H1 (cell line): ENCODE results near the gene AMER2. TPM values are rescaled to one million over a fixed set of nuclear protein-coding genes. Genes with fewer than 3 reads are reported as not detected.

Source experiments
- CTCF ChIA-PET: fragments of 300-600 bp; sonication (Branson Sonifier 250); formaldehyde crosslinking; loops from one replicate; lab custom pipeline; 2021; ENCODE audit not compliant: partially characterized antibody; lab: Charles Lee
- POLR2A ChIA-PET: fragments of 300-600 bp; sonication (Branson Sonifier 250); formaldehyde crosslinking; loops from one replicate; lab custom pipeline; 2021; ENCODE audit warnings: inconsistent platforms; ENCODE audit not compliant: partially characterized antibody; lab: Charles Lee
- DNase-seq, 2 experiments: peaks; one replicate each; pipeline versions ENCODE4 v3.0.0 to v3.0.0-alpha.2; 2010 to 2022; ENCODE audit warnings: low spot score in 2 of 2, low read depth in 1 of 2, mixed read lengths in 1 of 2
- FAIRE-seq: peaks from 2 replicates; lab custom pipeline; 2011; peaks lifted over from hg19 to GRCh38; lab: Jason Lieb, UNC
- H2AFZ ChIP-seq: 2 replicates; pipeline ENCODE4 v1.8.1; 2012; ENCODE audit warnings: low read length, inconsistent platforms
- H2AK5ac ChIP-seq: 2 replicates; pipeline ENCODE4 v1.6.1; 2013; ENCODE audit warnings: low read depth, low read length
- H2BK120ac ChIP-seq: replicated peaks from 2 replicates; pipeline ENCODE3; 2013; ENCODE audit warnings: low read depth, low read length, inconsistent platforms
- H2BK12ac ChIP-seq: 2 replicates; pipeline ENCODE4 v1.6.1; 2013; ENCODE audit warnings: low read depth, low read length
- H2BK15ac ChIP-seq: 2 replicates; pipeline ENCODE4 v1.6.1; 2013; ENCODE audit warnings: low read length
- H2BK20ac ChIP-seq: 2 replicates; pipeline ENCODE4 v1.6.1; 2013; ENCODE audit warnings: low read length
- H2BK5ac ChIP-seq: 2 replicates; pipeline ENCODE4 v1.6.1; 2013; ENCODE audit warnings: low read depth, low read length
- H3K14ac ChIP-seq: 2 replicates; pipeline ENCODE4 v1.6.1; 2013; ENCODE audit warnings: inconsistent platforms; ENCODE audit not compliant: insufficient read length
- H3K18ac ChIP-seq: 2 replicates; pipeline ENCODE4 v1.6.1; 2013; ENCODE audit warnings: low read length; ENCODE audit errors: extremely low read depth
- H3K23ac ChIP-seq: 2 replicates; pipeline ENCODE4 v1.6.1; 2013; ENCODE audit warnings: inconsistent platforms; ENCODE audit not compliant: insufficient read length
- H3K23me2 ChIP-seq: 2 replicates; pipeline ENCODE4 v1.6.1; 2013; ENCODE audit warnings: low read depth, low read length
- H3K27ac ChIP-seq: 2 replicates; pipeline ENCODE4 v1.6.1; 2011; ENCODE audit warnings: low read depth, low read length, inconsistent platforms
- H3K27me3 ChIP-seq, 4 experiments: replicated peaks in 1 of 4; 1 replicate in 1 of 4; 2 replicates in 3 of 4; pipeline versions ENCODE4 v1.6.1 to v1.8.1; 2011 to 2013; ENCODE audit warnings: low read length in 3 of 4, mild to moderate bottlenecking in 3 of 4, inconsistent platforms in 2 of 4, mixed read lengths in 2 of 4, moderate library complexity in 1 of 4; ENCODE audit not compliant: control insufficient read depth in 3 of 4, insufficient read depth in 3 of 4; ENCODE audit errors: extremely low read depth in 1 of 4
- H3K36me3 ChIP-seq, 4 experiments: 2 replicates each; pipeline versions ENCODE4 v1.6.1 to v1.8.1; 2011 to 2013; ENCODE audit warnings: mild to moderate bottlenecking in 4 of 4, low read length in 3 of 4, moderate library complexity in 2 of 4, control low read depth in 1 of 4, inconsistent platforms in 1 of 4; ENCODE audit not compliant: insufficient read depth in 4 of 4, control insufficient read depth in 2 of 4
- H3K4ac ChIP-seq: replicated peaks from 2 replicates; pipeline ENCODE3; 2013; ENCODE audit warnings: low read length, low read depth, mixed read lengths, inconsistent platforms; ENCODE audit not compliant: insufficient read length
- H3K4me1 ChIP-seq, 4 experiments: replicated peaks in 1 of 4; 1 replicate in 1 of 4; 2 replicates in 3 of 4; pipeline versions ENCODE4 v1.6.1 to v1.8.1; 2011 to 2013; ENCODE audit warnings: low read length in 3 of 4, inconsistent platforms in 2 of 4, mixed read lengths in 1 of 4; ENCODE audit not compliant: insufficient read depth in 4 of 4, control insufficient read depth in 3 of 4
- H3K4me2 ChIP-seq, 2 experiments: 2 replicates each; pipeline versions ENCODE4 v1.6.1 to v1.8.1; 2011 to 2013; ENCODE audit warnings: low read depth in 2 of 2, low read length in 2 of 2, control low read depth in 1 of 2, inconsistent platforms in 1 of 2, mild to moderate bottlenecking in 1 of 2; ENCODE audit not compliant: insufficient read depth in 1 of 2
- H3K4me3 ChIP-seq, 4 experiments: fragments of 200-600, 300-600 bp in 1 of 4; sonication (generic), shearing (Covaris generic), sonication (Bioruptor Twin) in 1 of 4; 2 replicates each; pipeline versions ENCODE4 v1.5.1 to v1.8.1; 2011 to 2016; ENCODE audit warnings: low read length in 4 of 4, low read depth in 3 of 4, control low read depth in 2 of 4, inconsistent platforms in 2 of 4, mild to moderate bottlenecking in 2 of 4, mixed read lengths in 1 of 4, moderate library complexity in 1 of 4; ENCODE audit not compliant: insufficient read depth in 2 of 4; ENCODE audit errors: extremely low read depth in 1 of 4
- H3K56ac ChIP-seq: replicated peaks from 2 replicates; pipeline ENCODE3; 2013; ENCODE audit warnings: low read depth, mild to moderate bottlenecking, mixed read lengths, low read length, inconsistent platforms; ENCODE audit not compliant: insufficient read length
- H3K79me1 ChIP-seq: 2 replicates; pipeline ENCODE4 v1.6.1; 2013; ENCODE audit warnings: low read depth, low read length, control low read depth
- H3K79me2 ChIP-seq, 2 experiments: 2 replicates each; pipeline versions ENCODE4 v1.6.1 to v1.8.1; 2012 to 2013; ENCODE audit warnings: low read length in 2 of 2, mild to moderate bottlenecking in 2 of 2, inconsistent platforms in 1 of 2; ENCODE audit not compliant: insufficient read depth in 2 of 2, control insufficient read depth in 1 of 2
- H3K9ac ChIP-seq, 4 experiments: replicated peaks in 1 of 4; 1 replicate in 1 of 4; 2 replicates in 3 of 4; pipeline versions ENCODE4 v1.6.1 to v1.8.1; 2011 to 2013; ENCODE audit warnings: low read depth in 3 of 4, low read length in 3 of 4, control low read depth in 2 of 4, mild to moderate bottlenecking in 2 of 4, moderate library complexity in 2 of 4, inconsistent platforms in 1 of 4; ENCODE audit errors: extremely low read depth in 1 of 4
- H3K9me3 ChIP-seq, 2 experiments: 2 replicates each; pipeline versions ENCODE4 v1.6.1 to v1.8.1; 2012 to 2013; ENCODE audit warnings: mild to moderate bottlenecking in 2 of 2, moderate library complexity in 2 of 2, control low read depth in 1 of 2, inconsistent platforms in 1 of 2, low read depth in 1 of 2, low read length in 1 of 2, mixed read lengths in 1 of 2; ENCODE audit not compliant: insufficient read depth in 2 of 2
- H4K20me1 ChIP-seq, 2 experiments: replicated peaks in 1 of 2; 2 replicates each; pipeline versions ENCODE3 to v1.8.1; 2011 to 2013; ENCODE audit warnings: inconsistent platforms in 2 of 2, low read length in 2 of 2, mild to moderate bottlenecking in 1 of 2; ENCODE audit not compliant: insufficient read depth in 2 of 2, control insufficient read depth in 1 of 2
- H4K5ac ChIP-seq: 2 replicates; pipeline ENCODE4 v1.6.1; 2013; ENCODE audit warnings: low read length, low read depth, mixed read lengths, inconsistent platforms; ENCODE audit not compliant: insufficient read length
- H4K8ac ChIP-seq: 2 replicates; pipeline ENCODE4 v1.8.0; 2013; ENCODE audit warnings: mild to moderate bottlenecking, moderate library complexity, low read length, inconsistent platforms; ENCODE audit not compliant: insufficient read depth; ENCODE audit errors: extremely low read depth
- H4K91ac ChIP-seq: replicated peaks from 2 replicates; pipeline ENCODE3; 2013; ENCODE audit warnings: low read length, mixed read lengths, inconsistent platforms; ENCODE audit not compliant: insufficient read length
- HDAC6 ChIP-seq: IDR thresholded peaks from one replicate; pipeline ENCODE4 v1.7.1; 2012; ENCODE audit warnings: low read depth, mild to moderate bottlenecking, inconsistent platforms, low read length, moderate library complexity
- KDM1A ChIP-seq: fragments of 200-600, 300-600 bp; sonication (generic); IDR thresholded peaks from 2 replicates; pipeline ENCODE4 v1.7.1; 2016; ENCODE audit warnings: mild to moderate bottlenecking, low read length, borderline replicate concordance
- SIX5 ChIP-seq: IDR thresholded peaks from 2 replicates; pipeline ENCODE4 v1.6.1; 2011; ENCODE audit warnings: mild to moderate bottlenecking, low read depth, low read length
- TCF12 ChIP-seq: IDR thresholded peaks from 2 replicates; pipeline ENCODE4 v1.6.1; 2011; ENCODE audit warnings: low read depth, mild to moderate bottlenecking, low read length
- WGBS, 2 experiments: shearing (Covaris generic) in 1 of 2; methylation state at CpG; one replicate each; pipeline versions ENCODE4 v1.1.6 to v1.1.7; 2013 to 2015; ENCODE audit warnings: low lambda C conversion rate in 2 of 2, mixed read lengths in 2 of 2, inconsistent platforms in 1 of 2, low coverage in 1 of 2, missing lambda C conversion rate in 1 of 2; ENCODE audit not compliant: insufficient replicate concordance in 2 of 2, insufficient coverage in 1 of 2, insufficient read length in 1 of 2; ENCODE audit errors: extremely low coverage in 1 of 2, missing lambda C conversion rate in 1 of 2; 5-methylcytosine and 5-hydroxymethylcytosine counted together
- polyA plus RNA-seq, 7 experiments: library from polyadenylated mRNA; depleted of rRNA in 3 of 7; stranded (reverse) in 5 of 7; unstranded in 2 of 7; fragments of >200 nt in 5 of 7; fragments of 200-250 nt in 2 of 7; gene quantifications; 1 replicate in 5 of 7; 2 replicates in 1 of 7; 4 replicates in 1 of 7; pipeline versions ENCODE4 v1.2.1 to v1.2.3, GENCODE V29; 2011 to 2013; ENCODE audit warnings: missing spikeins in 2 of 7, mixed read lengths in 2 of 7
- total RNA-seq: library from RNA; stranded (reverse); fragmentation: NEBNext Ultra II Directional; extraction: Animal tissue kit (Norgen Biotek cat#: 25700); gene quantifications from 2 replicates; pipeline ENCODE4 v1.2.1, GENCODE V29; 2021

AMER2 gene
- total and polyA plus RNA-seq, 2 of the 8 experiments (the other 6 are each of a cell fraction or from before 2014, with no cell fraction given): 0.14 to 0.50 TPM

- TF ChIP-seq KDM1A (no peak), SIX5 (no peak), HDAC6 (no peak), TCF12 (no peak)
- 98% methylated on average over 5 of the region's 5 CpGs; no CpG with 5 or more reads in 1 of the 2 experiments for WGBS, 2 experiments
Observed at GRCh38 chr13:25177636-25178035, 5.5 kb upstream of the AMER2 start.

More at GRCh38 chr13:25177636-25178035, 5.5 kb upstream of the AMER2 start:
- Histone ChIP-seq H2AK5ac (no peak overlapping the region), H3K4ac (no peak overlapping the region), H4K91ac (no peak overlapping the region), H2BK5ac (no peak overlapping the region), H3K4me3 (no peak overlapping the region), H3K36me3 (no peaks in the 10 kb centered on the region), H2BK120ac (no peak overlapping the region), H3K27ac (no peak overlapping the region), H2BK12ac (no peak overlapping the region), H3K27me3 (peaks cover 1 to 8% (median 5%) of the 10 kb centered on the region in 4 experiments; a peak in 6 of 7 replicates), H3K14ac (no peak overlapping the region), H4K20me1 (no peaks in the 10 kb centered on the region), H4K5ac (no peak overlapping the region), H2BK15ac (no peak overlapping the region), H2BK20ac (no peak overlapping the region), H2AFZ (no peak overlapping the region), H3K23me2 (no peaks in the 10 kb centered on the region), H3K23ac (no peak overlapping the region), H4K8ac (no peak overlapping the region), H3K9ac (no peak overlapping the region), H3K79me1 (no peaks in the 10 kb centered on the region), H3K4me1 (peaks cover 0 to 4% (median 1%) of the 10 kb centered on the region in 4 experiments; a peak in 5 of 7 replicates), H3K56ac (no peak overlapping the region), H3K18ac (no peak overlapping the region), H3K4me2 (no peak overlapping the region), H3K79me2 (no peaks in the 10 kb centered on the region), H3K9me3 (no peaks in the 10 kb centered on the region)
- POLR2A ChIA-PET: interaction anchor here (1.0 kb wide), 1 partner anchor 12 kb away, joined by 3 read pairs; no protein-coding TSS in a partner anchor
- FAIRE-seq: no peak
- CTCF ChIA-PET: interaction anchor here (0.7 to 1.5 kb wide), 4 partner anchors 9 to 172 kb away, joined by 3 to 4 read pairs (median 3); no protein-coding TSS in a partner anchor
- DNase-seq: no peak
